H1 (cell line): ENCODE results near the gene PPP1R17. TPM values are rescaled to one million over a fixed set of nuclear protein-coding genes. Genes with fewer than 3 reads are reported as not detected.

Source experiments
- CTCF ChIA-PET: fragments of 300-600 bp; sonication (Branson Sonifier 250); formaldehyde crosslinking; loops from one replicate; lab custom pipeline; 2021; ENCODE audit not compliant: partially characterized antibody; lab: Charles Lee
- POLR2A ChIA-PET: fragments of 300-600 bp; sonication (Branson Sonifier 250); formaldehyde crosslinking; loops from one replicate; lab custom pipeline; 2021; ENCODE audit warnings: inconsistent platforms; ENCODE audit not compliant: partially characterized antibody; lab: Charles Lee
- DNase-seq, 2 experiments: peaks; one replicate each; pipeline versions ENCODE4 v3.0.0 to v3.0.0-alpha.2; 2010 to 2022; ENCODE audit warnings: low spot score in 2 of 2, low read depth in 1 of 2, mixed read lengths in 1 of 2
- FAIRE-seq: peaks from 2 replicates; lab custom pipeline; 2011; peaks lifted over from hg19 to GRCh38; lab: Jason Lieb, UNC
- H2AFZ ChIP-seq: 2 replicates; pipeline ENCODE4 v1.8.1; 2012; ENCODE audit warnings: low read length, inconsistent platforms
- H2AK5ac ChIP-seq: 2 replicates; pipeline ENCODE4 v1.6.1; 2013; ENCODE audit warnings: low read depth, low read length
- H2BK120ac ChIP-seq: replicated peaks from 2 replicates; pipeline ENCODE3; 2013; ENCODE audit warnings: low read depth, low read length, inconsistent platforms
- H2BK12ac ChIP-seq: 2 replicates; pipeline ENCODE4 v1.6.1; 2013; ENCODE audit warnings: low read depth, low read length
- H2BK15ac ChIP-seq: 2 replicates; pipeline ENCODE4 v1.6.1; 2013; ENCODE audit warnings: low read length
- H2BK20ac ChIP-seq: 2 replicates; pipeline ENCODE4 v1.6.1; 2013; ENCODE audit warnings: low read length
- H2BK5ac ChIP-seq: 2 replicates; pipeline ENCODE4 v1.6.1; 2013; ENCODE audit warnings: low read depth, low read length
- H3K14ac ChIP-seq: 2 replicates; pipeline ENCODE4 v1.6.1; 2013; ENCODE audit warnings: inconsistent platforms; ENCODE audit not compliant: insufficient read length
- H3K18ac ChIP-seq: 2 replicates; pipeline ENCODE4 v1.6.1; 2013; ENCODE audit warnings: low read length; ENCODE audit errors: extremely low read depth
- H3K23ac ChIP-seq: 2 replicates; pipeline ENCODE4 v1.6.1; 2013; ENCODE audit warnings: inconsistent platforms; ENCODE audit not compliant: insufficient read length
- H3K23me2 ChIP-seq: 2 replicates; pipeline ENCODE4 v1.6.1; 2013; ENCODE audit warnings: low read depth, low read length
- H3K27ac ChIP-seq: 2 replicates; pipeline ENCODE4 v1.6.1; 2011; ENCODE audit warnings: low read depth, low read length, inconsistent platforms
- H3K27me3 ChIP-seq, 4 experiments: replicated peaks in 1 of 4; 1 replicate in 1 of 4; 2 replicates in 3 of 4; pipeline versions ENCODE4 v1.6.1 to v1.8.1; 2011 to 2013; ENCODE audit warnings: low read length in 3 of 4, mild to moderate bottlenecking in 3 of 4, inconsistent platforms in 2 of 4, mixed read lengths in 2 of 4, moderate library complexity in 1 of 4; ENCODE audit not compliant: control insufficient read depth in 3 of 4, insufficient read depth in 3 of 4; ENCODE audit errors: extremely low read depth in 1 of 4
- H3K36me3 ChIP-seq, 4 experiments: 2 replicates each; pipeline versions ENCODE4 v1.6.1 to v1.8.1; 2011 to 2013; ENCODE audit warnings: mild to moderate bottlenecking in 4 of 4, low read length in 3 of 4, moderate library complexity in 2 of 4, control low read depth in 1 of 4, inconsistent platforms in 1 of 4; ENCODE audit not compliant: insufficient read depth in 4 of 4, control insufficient read depth in 2 of 4
- H3K4ac ChIP-seq: replicated peaks from 2 replicates; pipeline ENCODE3; 2013; ENCODE audit warnings: low read length, low read depth, mixed read lengths, inconsistent platforms; ENCODE audit not compliant: insufficient read length
- H3K4me1 ChIP-seq, 4 experiments: replicated peaks in 1 of 4; 1 replicate in 1 of 4; 2 replicates in 3 of 4; pipeline versions ENCODE4 v1.6.1 to v1.8.1; 2011 to 2013; ENCODE audit warnings: low read length in 3 of 4, inconsistent platforms in 2 of 4, mixed read lengths in 1 of 4; ENCODE audit not compliant: insufficient read depth in 4 of 4, control insufficient read depth in 3 of 4
- H3K4me2 ChIP-seq, 2 experiments: 2 replicates each; pipeline versions ENCODE4 v1.6.1 to v1.8.1; 2011 to 2013; ENCODE audit warnings: low read depth in 2 of 2, low read length in 2 of 2, control low read depth in 1 of 2, inconsistent platforms in 1 of 2, mild to moderate bottlenecking in 1 of 2; ENCODE audit not compliant: insufficient read depth in 1 of 2
- H3K4me3 ChIP-seq, 4 experiments: fragments of 200-600, 300-600 bp in 1 of 4; sonication (generic), shearing (Covaris generic), sonication (Bioruptor Twin) in 1 of 4; 2 replicates each; pipeline versions ENCODE4 v1.5.1 to v1.8.1; 2011 to 2016; ENCODE audit warnings: low read length in 4 of 4, low read depth in 3 of 4, control low read depth in 2 of 4, inconsistent platforms in 2 of 4, mild to moderate bottlenecking in 2 of 4, mixed read lengths in 1 of 4, moderate library complexity in 1 of 4; ENCODE audit not compliant: insufficient read depth in 2 of 4; ENCODE audit errors: extremely low read depth in 1 of 4
- H3K56ac ChIP-seq: replicated peaks from 2 replicates; pipeline ENCODE3; 2013; ENCODE audit warnings: low read depth, mild to moderate bottlenecking, mixed read lengths, low read length, inconsistent platforms; ENCODE audit not compliant: insufficient read length
- H3K79me1 ChIP-seq: 2 replicates; pipeline ENCODE4 v1.6.1; 2013; ENCODE audit warnings: low read depth, low read length, control low read depth
- H3K79me2 ChIP-seq, 2 experiments: 2 replicates each; pipeline versions ENCODE4 v1.6.1 to v1.8.1; 2012 to 2013; ENCODE audit warnings: low read length in 2 of 2, mild to moderate bottlenecking in 2 of 2, inconsistent platforms in 1 of 2; ENCODE audit not compliant: insufficient read depth in 2 of 2, control insufficient read depth in 1 of 2
- H3K9ac ChIP-seq, 4 experiments: replicated peaks in 1 of 4; 1 replicate in 1 of 4; 2 replicates in 3 of 4; pipeline versions ENCODE4 v1.6.1 to v1.8.1; 2011 to 2013; ENCODE audit warnings: low read depth in 3 of 4, low read length in 3 of 4, control low read depth in 2 of 4, mild to moderate bottlenecking in 2 of 4, moderate library complexity in 2 of 4, inconsistent platforms in 1 of 4; ENCODE audit errors: extremely low read depth in 1 of 4
- H3K9me3 ChIP-seq, 2 experiments: 2 replicates each; pipeline versions ENCODE4 v1.6.1 to v1.8.1; 2012 to 2013; ENCODE audit warnings: mild to moderate bottlenecking in 2 of 2, moderate library complexity in 2 of 2, control low read depth in 1 of 2, inconsistent platforms in 1 of 2, low read depth in 1 of 2, low read length in 1 of 2, mixed read lengths in 1 of 2; ENCODE audit not compliant: insufficient read depth in 2 of 2
- H4K20me1 ChIP-seq, 2 experiments: replicated peaks in 1 of 2; 2 replicates each; pipeline versions ENCODE3 to v1.8.1; 2011 to 2013; ENCODE audit warnings: inconsistent platforms in 2 of 2, low read length in 2 of 2, mild to moderate bottlenecking in 1 of 2; ENCODE audit not compliant: insufficient read depth in 2 of 2, control insufficient read depth in 1 of 2
- H4K5ac ChIP-seq: 2 replicates; pipeline ENCODE4 v1.6.1; 2013; ENCODE audit warnings: low read length, low read depth, mixed read lengths, inconsistent platforms; ENCODE audit not compliant: insufficient read length
- H4K8ac ChIP-seq: 2 replicates; pipeline ENCODE4 v1.8.0; 2013; ENCODE audit warnings: mild to moderate bottlenecking, moderate library complexity, low read length, inconsistent platforms; ENCODE audit not compliant: insufficient read depth; ENCODE audit errors: extremely low read depth
- H4K91ac ChIP-seq: replicated peaks from 2 replicates; pipeline ENCODE3; 2013; ENCODE audit warnings: low read length, mixed read lengths, inconsistent platforms; ENCODE audit not compliant: insufficient read length
- CHD2 ChIP-seq: IDR thresholded peaks from 2 replicates; pipeline ENCODE4 v1.6.1; 2012; ENCODE audit warnings: low read length, improper control_type of control experiment
- KDM4A ChIP-seq: IDR thresholded peaks from one replicate; pipeline ENCODE4 v1.7.1; 2012; ENCODE audit warnings: low read depth, mild to moderate bottlenecking, moderate library complexity, low read length, inconsistent platforms; ENCODE audit not compliant: severe bottlenecking
- NRF1 ChIP-seq: IDR thresholded peaks from 2 replicates; pipeline ENCODE4 v1.6.1; 2011; ENCODE audit warnings: mild to moderate bottlenecking, low read depth, low read length, improper control_type of control experiment
- RFX5 ChIP-seq: IDR thresholded peaks from 2 replicates; pipeline ENCODE4 v1.6.1; 2011; ENCODE audit warnings: low read depth, low read length, improper control_type of control experiment, borderline replicate concordance
- YY1 ChIP-seq: IDR thresholded peaks from 2 replicates; pipeline ENCODE4 v1.6.1; 2011; ENCODE audit warnings: low read depth, mild to moderate bottlenecking, low read length
- WGBS, 2 experiments: shearing (Covaris generic) in 1 of 2; methylation state at CpG; one replicate each; pipeline versions ENCODE4 v1.1.6 to v1.1.7; 2013 to 2015; ENCODE audit warnings: low lambda C conversion rate in 2 of 2, mixed read lengths in 2 of 2, inconsistent platforms in 1 of 2, low coverage in 1 of 2, missing lambda C conversion rate in 1 of 2; ENCODE audit not compliant: insufficient replicate concordance in 2 of 2, insufficient coverage in 1 of 2, insufficient read length in 1 of 2; ENCODE audit errors: extremely low coverage in 1 of 2, missing lambda C conversion rate in 1 of 2; 5-methylcytosine and 5-hydroxymethylcytosine counted together
- polyA plus RNA-seq, 7 experiments: library from polyadenylated mRNA; depleted of rRNA in 3 of 7; stranded (reverse) in 5 of 7; unstranded in 2 of 7; fragments of >200 nt in 5 of 7; fragments of 200-250 nt in 2 of 7; gene quantifications; 1 replicate in 5 of 7; 2 replicates in 1 of 7; 4 replicates in 1 of 7; pipeline versions ENCODE4 v1.2.1 to v1.2.3, GENCODE V29; 2011 to 2013; ENCODE audit warnings: missing spikeins in 2 of 7, mixed read lengths in 2 of 7
- total RNA-seq: library from RNA; stranded (reverse); fragmentation: NEBNext Ultra II Directional; extraction: Animal tissue kit (Norgen Biotek cat#: 25700); gene quantifications from 2 replicates; pipeline ENCODE4 v1.2.1, GENCODE V29; 2021
- TF ChIP-seq, protein P1 (sequence below), 3 experiments: IDR thresholded peaks; 1 replicate in 2 of 3; 2 replicates in 1 of 3; pipeline versions ENCODE4 v1.5.1 to v1.6.1; 2011; ENCODE audit warnings: low read length in 3 of 3, mild to moderate bottlenecking in 3 of 3, inconsistent platforms in 2 of 3, low read depth in 1 of 3, moderate library complexity in 1 of 3; ENCODE audit not compliant: insufficient read depth in 1 of 3; ENCODE audit errors: control extremely low read depth in 1 of 3
- TF ChIP-seq, protein P2 (sequence below): IDR thresholded peaks from 2 replicates; pipeline ENCODE4 v1.6.1; 2012; ENCODE audit warnings: low read length, inconsistent platforms

PPP1R17 gene
- total and polyA plus RNA-seq, 2 of the 8 experiments (the other 6 are each of a cell fraction or from before 2014, with no cell fraction given) = 1.5 to 2.5 TPM

DNA sequence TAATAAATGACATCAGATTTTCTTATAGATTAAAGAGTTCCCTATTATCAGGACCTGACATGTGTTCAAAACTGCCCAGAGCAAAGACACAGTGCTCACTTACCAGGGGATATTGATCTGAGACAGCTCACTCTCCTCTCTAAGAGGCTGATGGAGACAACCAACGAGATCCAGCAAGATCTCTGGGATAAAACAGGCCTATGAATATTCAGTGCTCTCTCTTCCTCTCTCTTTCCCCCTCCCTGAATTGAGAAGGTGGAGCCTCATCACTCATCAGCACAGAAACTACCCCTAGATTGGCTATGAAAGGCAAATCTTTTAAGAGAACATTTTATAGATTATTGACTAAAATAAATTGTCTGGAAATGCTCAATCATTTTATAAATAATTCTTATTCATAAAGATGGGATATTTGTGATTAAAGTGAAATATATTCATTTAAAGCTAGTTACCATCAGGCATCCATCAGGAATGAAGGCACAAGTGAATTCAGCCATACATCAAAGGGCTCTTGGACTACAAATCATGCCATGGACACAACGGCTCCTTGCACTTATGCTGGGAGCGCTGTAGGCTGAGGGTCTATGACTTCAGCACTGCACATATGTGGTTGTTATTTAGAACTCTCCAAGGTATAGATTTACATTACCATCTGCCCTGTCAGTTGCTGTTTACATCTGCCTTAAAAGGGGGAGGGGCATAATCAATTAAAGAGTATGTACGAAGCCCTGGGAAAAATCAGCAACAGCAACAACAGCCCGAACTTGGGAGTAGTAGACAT is 3.4 kb upstream of the PPP1R17 start:
- H2BK12ac ChIP-seq = no peak overlapping the region
- H3K79me1 ChIP-seq = no peaks in the 10 kb centered on the region
- H4K91ac ChIP-seq = no peak overlapping the region
- H3K4me3 ChIP-seq = no peak overlapping the region
- H3K4me1 ChIP-seq = peaks cover 0 to 12% (median 7%) of the 10 kb centered on the region in 4 experiments; a peak in 5 of 7 replicates
- no peak overlapping the region for H3K9ac ChIP-seq
- no peak overlapping the region for H3K18ac ChIP-seq
- H3K4ac ChIP-seq = no peak overlapping the region
- no peak for DNase-seq
- H4K5ac ChIP-seq = no peak overlapping the region
- ChIA-PET POLR2A (no interaction called here), CTCF (interaction anchor here (1.3 kb wide), 1 partner anchor 14 kb away, joined by 3 read pairs; no protein-coding TSS in a partner anchor)
- H3K79me2 ChIP-seq = no peaks in the 10 kb centered on the region
- no peak overlapping the region for H2BK15ac ChIP-seq
- H3K23me2 ChIP-seq = no peaks in the 10 kb centered on the region
- no peak overlapping the region for H2BK120ac ChIP-seq
- no peak for FAIRE-seq
- H4K20me1 ChIP-seq = no peaks in the 10 kb centered on the region
- no peak overlapping the region for H2BK20ac ChIP-seq
- H3K27me3 ChIP-seq = no peaks in the 10 kb centered on the region
- WGBS, 2 experiments = 90% methylated on average over 5 of the region's 5 CpGs; no CpG with 5 or more reads in 1 of the 2 experiments
- H3K23ac ChIP-seq = no peak overlapping the region
- H3K14ac ChIP-seq = no peak overlapping the region
- H3K36me3 ChIP-seq = no peaks in the 10 kb centered on the region
- H3K9me3 ChIP-seq = no peaks in the 10 kb centered on the region
- H2AK5ac ChIP-seq = no peak overlapping the region
- H3K27ac ChIP-seq = no peak overlapping the region
- no peak overlapping the region for H2AFZ ChIP-seq
- no peak overlapping the region for H2BK5ac ChIP-seq
- no peak overlapping the region for H3K56ac ChIP-seq
- H3K4me2 ChIP-seq = no peak overlapping the region
- no peak overlapping the region for H4K8ac ChIP-seq
- TF ChIP-seq, protein P1, sequence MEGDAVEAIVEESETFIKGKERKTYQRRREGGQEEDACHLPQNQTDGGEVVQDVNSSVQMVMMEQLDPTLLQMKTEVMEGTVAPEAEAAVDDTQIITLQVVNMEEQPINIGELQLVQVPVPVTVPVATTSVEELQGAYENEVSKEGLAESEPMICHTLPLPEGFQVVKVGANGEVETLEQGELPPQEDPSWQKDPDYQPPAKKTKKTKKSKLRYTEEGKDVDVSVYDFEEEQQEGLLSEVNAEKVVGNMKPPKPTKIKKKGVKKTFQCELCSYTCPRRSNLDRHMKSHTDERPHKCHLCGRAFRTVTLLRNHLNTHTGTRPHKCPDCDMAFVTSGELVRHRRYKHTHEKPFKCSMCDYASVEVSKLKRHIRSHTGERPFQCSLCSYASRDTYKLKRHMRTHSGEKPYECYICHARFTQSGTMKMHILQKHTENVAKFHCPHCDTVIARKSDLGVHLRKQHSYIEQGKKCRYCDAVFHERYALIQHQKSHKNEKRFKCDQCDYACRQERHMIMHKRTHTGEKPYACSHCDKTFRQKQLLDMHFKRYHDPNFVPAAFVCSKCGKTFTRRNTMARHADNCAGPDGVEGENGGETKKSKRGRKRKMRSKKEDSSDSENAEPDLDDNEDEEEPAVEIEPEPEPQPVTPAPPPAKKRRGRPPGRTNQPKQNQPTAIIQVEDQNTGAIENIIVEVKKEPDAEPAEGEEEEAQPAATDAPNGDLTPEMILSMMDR (IDR thresholded peaks at IDR 0.05; ENCODE audit: control extremely low read depth in 1 of 3, insufficient read depth in 1 of 3, low read depth in 1 of 3, low read length in 3 of 3) = no peak
- TF ChIP-seq, protein P2, sequence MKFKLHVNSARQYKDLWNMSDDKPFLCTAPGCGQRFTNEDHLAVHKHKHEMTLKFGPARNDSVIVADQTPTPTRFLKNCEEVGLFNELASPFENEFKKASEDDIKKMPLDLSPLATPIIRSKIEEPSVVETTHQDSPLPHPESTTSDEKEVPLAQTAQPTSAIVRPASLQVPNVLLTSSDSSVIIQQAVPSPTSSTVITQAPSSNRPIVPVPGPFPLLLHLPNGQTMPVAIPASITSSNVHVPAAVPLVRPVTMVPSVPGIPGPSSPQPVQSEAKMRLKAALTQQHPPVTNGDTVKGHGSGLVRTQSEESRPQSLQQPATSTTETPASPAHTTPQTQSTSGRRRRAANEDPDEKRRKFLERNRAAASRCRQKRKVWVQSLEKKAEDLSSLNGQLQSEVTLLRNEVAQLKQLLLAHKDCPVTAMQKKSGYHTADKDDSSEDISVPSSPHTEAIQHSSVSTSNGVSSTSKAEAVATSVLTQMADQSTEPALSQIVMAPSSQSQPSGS = no peak
- TF ChIP-seq NRF1 = no peak
- TF ChIP-seq YY1 = no peak
- no peak for TF ChIP-seq KDM4A
- no peak for TF ChIP-seq RFX5
- TF ChIP-seq CHD2 = no peak
